IPS-20b (cell line): ENCODE data around the gene MFSD6L.
"Not testable (repeated sequence)": the region's sequence is repeated elsewhere in the genome, so short reads cannot be mapped to it uniquely, and the experiment has no call there.

Source experiments
- H3K27ac ChIP-seq: one replicate; pipeline ENCODE4 v1.5.1; 2013; ENCODE audit warnings: low read length
- H3K27me3 ChIP-seq: 2 replicates; pipeline ENCODE4 v1.6.1; 2013; ENCODE audit warnings: mild to moderate bottlenecking, low read length, inconsistent platforms; ENCODE audit not compliant: insufficient read depth
- H3K36me3 ChIP-seq: 2 replicates; pipeline ENCODE4 v1.6.1; 2013; ENCODE audit warnings: low read depth, mild to moderate bottlenecking, inconsistent platforms, low read length, moderate library complexity; ENCODE audit not compliant: insufficient read depth
- H3K4me1 ChIP-seq: 2 replicates; pipeline ENCODE4 v1.6.1; 2013; ENCODE audit warnings: mild to moderate bottlenecking, control low read depth, inconsistent platforms, low read length, moderate library complexity; ENCODE audit not compliant: insufficient read depth
- H3K4me3 ChIP-seq: 2 replicates; pipeline ENCODE4 v1.5.1; 2013; ENCODE audit warnings: mild to moderate bottlenecking, low read length, inconsistent platforms
- H3K9ac ChIP-seq: 2 replicates; pipeline ENCODE4 v1.6.1; 2013; ENCODE audit warnings: low read depth, mild to moderate bottlenecking, inconsistent platforms, low read length, moderate library complexity
- H3K9me3 ChIP-seq: 2 replicates; pipeline ENCODE4 v1.6.1; 2013; ENCODE audit warnings: mild to moderate bottlenecking, low read depth, low read length, inconsistent platforms; ENCODE audit not compliant: insufficient read depth

The MFSD6L gene

GRCh38 chr17:8821446-8822105 is 22.4 kb upstream of the MFSD6L start:
- Histone ChIP-seq H3K4me3 (no peak overlapping the region), H3K9me3 (peaks cover 7% of the 10 kb centered on the region), H3K4me1 (no peaks in the 10 kb centered on the region), H3K36me3 (no peaks in the 10 kb centered on the region), H3K27me3 (no peaks in the 10 kb centered on the region), H3K9ac (no peak overlapping the region), H3K27ac (no peak overlapping the region)

GRCh38 chr17:8820311-8821010 is 21.3 kb upstream of the MFSD6L start:
- H3K27ac ChIP-seq = no peak overlapping the region
- no peaks in the 10 kb centered on the region for H3K4me1 ChIP-seq
- no peak overlapping the region for H3K4me3 ChIP-seq
- H3K36me3 ChIP-seq = no peaks in the 10 kb centered on the region
- peaks cover 7% of the 10 kb centered on the region for H3K9me3 ChIP-seq
- H3K9ac ChIP-seq = no peak overlapping the region
- H3K27me3 ChIP-seq = no peaks in the 10 kb centered on the region

GRCh38 chr17:8818654-8819330 is 19.6 kb upstream of the MFSD6L start:
- Histone ChIP-seq H3K4me3 (no peak overlapping the region), H3K9ac (no peak overlapping the region), H3K27me3 (no peaks in the 10 kb centered on the region), H3K27ac (no peak overlapping the region), H3K9me3 (no peaks in the 10 kb centered on the region), H3K4me1 (no peaks in the 10 kb centered on the region), H3K36me3 (no peaks in the 10 kb centered on the region)

GRCh38 chr17:8818047-8818446 is 18.9 kb upstream of the MFSD6L start:
- no peak overlapping the region for H3K9ac ChIP-seq
- H3K36me3 ChIP-seq = no peaks in the 10 kb centered on the region
- no peaks in the 10 kb centered on the region for H3K9me3 ChIP-seq
- H3K27me3 ChIP-seq = no peaks in the 10 kb centered on the region
- no peak overlapping the region for H3K27ac ChIP-seq
- H3K4me1 ChIP-seq = no peaks in the 10 kb centered on the region
- no peak overlapping the region for H3K4me3 ChIP-seq

GRCh38 chr17:8806926-8807550 is 7.9 kb upstream of the MFSD6L start:
- Histone ChIP-seq H3K27ac (no peak overlapping the region), H3K27me3 (no peaks in the 10 kb centered on the region), H3K36me3 (no peaks in the 10 kb centered on the region), H3K4me1 (no peaks in the 10 kb centered on the region), H3K4me3 (no peak overlapping the region), H3K9me3 (no peaks in the 10 kb centered on the region), H3K9ac (no peak overlapping the region)

- Histone ChIP-seq H3K27me3 (no peaks in the 10 kb centered on the region), H3K9ac (no peak overlapping the region), H3K4me1 (no peaks in the 10 kb centered on the region), H3K36me3 (no peaks in the 10 kb centered on the region), H3K9me3 (no peaks in the 10 kb centered on the region), H3K4me3 (no peak overlapping the region), H3K27ac (no peak overlapping the region)
These were observed 7.2 kb upstream of the MFSD6L start for GRCh38 chr17:8806253-8806925.

GRCh38 chr17:8805396-8805795 is 6.2 kb upstream of the MFSD6L start:
- H3K27ac ChIP-seq, H3K4me3 ChIP-seq, H3K27me3 ChIP-seq, H3K9me3 ChIP-seq, H3K9ac ChIP-seq, H3K4me1 ChIP-seq, H3K36me3 ChIP-seq: not testable (repeated sequence)

- H3K36me3 ChIP-seq = no peaks in the 10 kb centered on the region
- peaks cover 6% of the 10 kb centered on the region for H3K27me3 ChIP-seq
- H3K9me3 ChIP-seq = no peaks in the 10 kb centered on the region
- peaks cover 4% of the 10 kb centered on the region; the same call in 1 of the 2 replicates for H3K4me1 ChIP-seq
- no peak overlapping the region for H3K27ac ChIP-seq
- no peak overlapping the region for H3K9ac ChIP-seq
- no peak overlapping the region for H3K4me3 ChIP-seq
These were observed 4.6 kb upstream of the MFSD6L start for GRCh38 chr17:8803531-8804420.

- Histone ChIP-seq H3K9me3 (no peaks in the 10 kb centered on the region), H3K36me3 (no peaks in the 10 kb centered on the region), H3K9ac (no peak overlapping the region), H3K4me3 (no peak overlapping the region), H3K4me1 (peaks cover 4% of the 10 kb centered on the region; the same call in 1 of the 2 replicates), H3K27ac (no peak overlapping the region), H3K27me3 (peaks cover 17% of the 10 kb centered on the region)
These were observed 2.1 kb upstream of the MFSD6L start for GRCh38 chr17:8801135-8801840.

GRCh38 chr17:8800656-8801055 is 1.5 kb upstream of the MFSD6L start:
- peaks cover 4% of the 10 kb centered on the region; the same call in 1 of the 2 replicates for H3K4me1 ChIP-seq
- H3K27ac ChIP-seq = no peak overlapping the region
- H3K4me3 ChIP-seq = no peak overlapping the region
- no peaks in the 10 kb centered on the region for H3K9me3 ChIP-seq
- H3K27me3 ChIP-seq = peaks cover 17% of the 10 kb centered on the region
- no peak overlapping the region for H3K9ac ChIP-seq
- no peaks in the 10 kb centered on the region for H3K36me3 ChIP-seq
